ENCODE data around the gene TMEM88.

Gene TMEM88

DNA sequence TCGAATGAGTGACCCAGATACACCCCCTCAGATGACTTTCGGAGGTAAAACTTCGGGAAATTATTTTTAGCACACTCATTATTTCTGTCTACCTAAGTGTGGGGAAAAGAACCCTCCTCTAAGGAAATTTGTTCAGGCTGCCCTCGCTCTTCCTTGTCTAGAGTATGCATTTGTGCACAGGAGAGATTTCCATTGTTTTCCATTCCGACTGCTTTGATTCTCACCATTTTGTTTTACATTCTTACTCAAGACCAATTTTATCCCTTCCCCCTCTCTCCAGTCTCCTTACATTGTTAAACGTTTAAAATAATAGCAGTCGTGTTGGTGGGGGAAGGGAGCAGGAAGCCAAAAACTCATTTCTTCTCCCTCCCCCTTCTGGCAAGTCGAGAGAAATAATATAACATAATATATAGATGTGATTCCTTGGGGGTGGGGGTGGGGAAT, 32.2 kb downstream of the TMEM88 start:
- peak; percentile 80 for DNase-seq

DNA sequence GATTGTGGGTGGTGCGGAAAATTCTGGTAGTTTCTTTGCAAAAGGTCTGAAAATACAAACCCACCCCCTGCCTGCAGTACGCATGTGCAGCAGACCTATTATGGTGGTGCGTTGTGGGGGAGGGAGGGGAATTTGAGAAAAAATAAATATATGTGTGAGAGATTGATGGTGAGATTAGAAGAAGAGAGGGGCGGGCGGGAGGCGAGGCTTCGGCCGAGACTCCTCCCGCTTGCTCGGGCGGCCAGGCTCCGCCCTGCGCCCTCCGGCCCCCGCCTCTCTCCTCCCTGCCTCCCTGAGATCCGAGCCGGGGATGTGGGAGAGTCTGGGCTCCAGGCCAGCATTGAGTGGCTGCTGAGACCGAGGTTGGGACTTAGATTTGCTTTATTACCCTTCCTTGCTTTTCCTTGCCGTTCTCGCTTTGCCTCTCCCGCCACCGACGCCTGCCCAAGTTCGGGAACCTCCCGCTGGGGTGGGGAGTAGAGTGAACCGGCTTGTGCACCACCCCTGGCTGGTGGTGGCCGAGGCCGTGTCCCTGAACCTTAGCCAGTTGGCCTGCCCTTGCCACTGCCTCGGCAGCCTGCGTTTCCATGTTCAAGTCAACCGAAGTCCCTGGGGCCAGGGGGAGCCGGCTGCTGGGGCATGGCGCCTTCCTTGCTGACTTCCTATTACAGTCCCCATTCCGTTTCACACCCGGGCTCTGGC, 32.8 kb downstream of the TMEM88 start:
- DNase-seq: peak; percentile 80

GRCh38 chr17:7888184-7888920, 33.5 kb downstream of the TMEM88 start, which contains the start of gene CHD3:
Gene CHD3 (plus strand): TSS chr17:7888789. CDS start chr17:7889001, 212 bp downstream.
- DNase-seq: no peak

DNA sequence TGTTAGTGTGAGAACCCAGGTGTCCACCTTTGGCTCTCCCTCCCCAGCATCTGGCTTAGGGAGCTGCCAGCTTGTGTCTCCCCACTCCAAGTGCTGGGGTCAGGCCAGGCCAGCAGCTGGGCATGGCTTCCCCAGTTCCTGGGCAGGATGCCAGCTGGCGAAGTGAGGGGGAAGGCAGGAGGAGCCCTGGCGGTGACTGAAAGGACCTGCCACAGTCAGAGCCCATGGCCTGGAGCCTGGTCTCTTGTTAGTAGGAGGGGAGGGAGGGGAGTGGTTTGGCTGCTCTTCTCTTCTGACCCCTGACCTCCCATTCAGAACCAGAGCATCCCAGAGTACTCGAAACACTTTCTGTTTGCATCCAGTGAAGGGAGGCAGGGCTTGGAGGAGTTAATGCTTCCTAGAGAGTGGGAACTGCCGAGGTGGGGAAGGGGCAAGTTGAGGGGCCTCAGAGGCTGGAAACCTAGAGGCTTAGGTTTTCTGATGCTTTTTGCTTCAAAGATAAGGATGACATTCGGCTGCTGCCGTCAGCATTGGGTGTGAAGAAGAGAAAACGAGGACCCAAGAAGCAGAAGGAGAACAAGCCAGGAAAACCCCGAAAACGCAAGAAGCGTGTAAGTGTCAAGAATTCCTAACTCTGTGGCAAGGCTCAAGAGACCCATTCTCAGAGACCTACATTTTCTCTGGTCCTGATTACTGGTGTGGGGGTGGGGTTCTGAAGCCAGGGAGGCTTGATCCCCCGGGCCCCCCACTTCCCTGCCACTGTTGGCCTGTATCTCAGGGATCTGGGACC, 34.5 kb downstream of the TMEM88 start:
- no peak for DNase-seq

DNA sequence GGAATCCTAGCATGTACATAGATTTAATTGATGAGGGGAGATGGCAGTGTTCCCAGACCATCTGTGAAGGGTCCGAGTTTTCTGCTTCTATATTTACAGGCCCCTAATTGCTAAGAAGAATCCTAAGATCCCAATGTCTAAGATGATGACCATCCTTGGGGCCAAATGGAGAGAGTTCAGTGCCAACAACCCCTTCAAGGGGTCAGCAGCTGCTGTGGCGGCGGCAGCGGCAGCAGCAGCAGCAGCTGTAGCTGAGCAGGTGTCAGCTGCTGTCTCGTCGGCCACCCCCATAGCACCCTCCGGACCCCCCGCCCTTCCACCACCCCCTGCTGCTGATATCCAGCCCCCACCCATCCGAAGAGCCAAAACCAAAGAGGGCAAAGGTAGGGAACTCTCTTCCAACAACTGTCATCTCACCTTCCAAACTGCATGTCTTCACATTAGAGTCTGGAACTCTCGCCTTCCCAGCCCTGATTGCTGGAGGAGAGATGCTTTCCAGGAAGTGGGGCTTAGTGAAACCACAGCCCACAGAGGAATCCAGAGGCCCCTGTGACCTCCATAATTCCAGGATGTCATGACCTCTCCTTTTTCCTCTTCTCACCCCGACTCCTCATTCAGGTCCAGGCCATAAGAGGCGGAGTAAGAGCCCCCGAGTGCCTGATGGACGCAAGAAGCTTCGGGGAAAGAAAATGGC, 38.5 kb downstream of the TMEM88 start:
- DNase-seq: no peak

DNA sequence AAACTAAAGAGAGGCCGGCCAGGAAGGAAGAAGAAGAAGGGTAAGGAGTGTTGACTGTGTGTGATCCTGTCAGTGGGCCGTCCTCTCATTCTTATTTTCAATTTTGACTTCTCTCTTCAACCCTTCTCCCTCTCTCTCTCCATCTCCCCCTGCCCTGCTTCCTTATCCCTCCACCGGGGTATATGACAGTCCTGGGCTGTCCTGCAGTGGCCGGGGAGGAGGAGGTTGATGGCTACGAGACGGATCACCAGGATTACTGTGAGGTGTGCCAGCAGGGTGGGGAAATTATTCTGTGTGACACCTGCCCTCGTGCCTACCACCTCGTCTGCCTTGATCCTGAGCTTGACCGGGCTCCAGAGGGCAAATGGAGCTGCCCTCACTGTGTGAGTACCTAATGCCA, 39.4 kb downstream of the TMEM88 start:
- no peak for DNase-seq

DNA sequence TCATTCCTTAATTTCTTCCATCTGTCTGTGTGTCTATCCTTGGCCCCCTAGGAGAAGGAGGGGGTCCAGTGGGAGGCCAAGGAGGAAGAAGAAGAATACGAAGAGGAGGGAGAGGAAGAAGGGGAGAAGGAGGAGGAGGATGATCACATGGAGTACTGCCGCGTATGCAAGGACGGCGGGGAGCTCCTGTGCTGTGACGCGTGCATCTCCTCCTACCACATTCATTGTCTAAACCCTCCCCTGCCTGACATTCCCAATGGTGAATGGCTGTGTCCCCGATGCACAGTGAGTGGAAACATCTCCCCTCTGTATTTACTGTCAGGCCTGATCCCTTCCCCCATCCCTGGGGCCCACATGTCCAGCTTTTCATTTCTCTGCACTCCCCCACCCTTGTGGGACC, 40.0 kb downstream of the TMEM88 start:
- DNase-seq: no peak

DNA sequence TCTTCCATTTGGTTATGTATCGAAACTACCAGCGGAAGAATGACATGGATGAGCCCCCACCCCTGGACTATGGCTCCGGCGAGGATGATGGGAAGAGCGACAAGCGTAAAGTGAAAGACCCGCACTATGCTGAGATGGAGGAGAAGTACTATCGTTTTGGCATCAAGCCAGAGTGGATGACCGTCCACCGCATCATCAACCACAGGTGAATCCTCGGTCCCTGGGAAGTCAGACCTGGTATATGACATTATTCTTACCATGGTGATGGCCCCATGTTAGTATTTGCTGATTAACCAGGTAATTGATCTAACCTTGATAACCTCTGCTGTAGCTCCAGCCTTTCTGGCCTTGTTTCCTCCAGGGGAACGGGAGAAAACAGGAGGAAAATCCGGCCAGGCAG, 42.2 kb downstream of the TMEM88 start:
- no peak for DNase-seq

DNA sequence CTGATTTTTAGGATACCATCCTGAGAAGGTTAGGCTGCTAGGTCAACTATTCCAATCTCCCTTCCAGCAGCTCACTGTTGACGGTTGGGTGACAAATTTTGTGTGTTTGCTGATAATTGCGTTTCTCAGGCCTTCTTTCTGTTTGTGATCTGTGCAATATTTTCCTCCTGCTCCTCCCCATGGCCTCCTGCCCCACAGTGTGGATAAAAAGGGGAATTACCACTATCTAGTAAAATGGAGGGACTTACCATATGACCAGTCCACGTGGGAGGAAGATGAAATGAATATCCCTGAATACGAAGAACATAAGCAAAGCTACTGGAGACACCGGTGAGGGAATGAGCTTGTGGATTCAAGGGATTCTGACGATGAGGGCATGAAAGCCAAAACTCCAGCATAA, 42.9 kb downstream of the TMEM88 start:
- no peak for DNase-seq

DNA sequence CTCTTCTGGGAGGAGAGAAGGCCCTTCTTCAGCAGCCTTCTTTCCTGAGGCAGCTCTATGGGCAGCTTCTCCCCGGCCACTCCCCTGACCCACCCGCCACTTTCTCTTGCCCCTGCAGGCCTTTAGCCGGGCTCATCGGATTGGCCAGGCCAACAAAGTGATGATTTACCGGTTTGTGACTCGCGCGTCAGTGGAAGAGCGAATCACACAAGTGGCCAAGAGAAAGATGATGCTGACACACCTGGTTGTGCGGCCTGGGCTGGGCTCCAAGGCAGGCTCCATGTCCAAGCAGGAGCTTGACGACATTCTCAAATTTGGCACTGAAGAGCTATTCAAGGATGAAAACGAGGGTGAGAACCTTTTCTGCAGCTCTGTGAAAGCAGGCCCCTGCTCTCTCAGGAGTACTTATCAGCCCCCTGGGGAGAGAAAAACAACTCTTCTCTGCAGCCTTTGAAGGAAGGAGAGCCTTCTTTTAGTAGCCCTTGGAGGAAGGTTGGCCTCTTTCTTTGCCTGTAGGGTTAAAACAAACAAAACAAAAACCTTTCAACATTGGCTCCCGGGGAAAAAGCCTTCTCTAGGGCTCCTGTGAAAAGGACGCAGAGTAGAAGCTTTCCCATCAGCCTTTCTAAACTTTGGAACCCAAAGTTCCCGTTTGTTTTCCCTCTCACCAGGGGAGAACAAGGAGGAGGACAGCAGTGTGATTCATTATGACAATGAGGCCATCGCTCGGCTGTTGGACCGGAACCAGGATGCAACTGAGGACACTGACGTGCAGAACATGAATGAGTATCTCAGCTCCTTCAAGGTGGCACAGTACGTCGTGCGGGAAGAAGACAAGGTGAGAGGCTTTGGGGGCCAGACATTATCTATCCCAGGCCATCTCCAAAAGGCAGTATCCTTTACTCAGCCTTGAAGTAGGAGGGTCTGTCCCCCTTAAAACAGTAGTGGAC, 48.6 kb downstream of the TMEM88 start:
- no peak for DNase-seq

All from NCI-H1417 treated with DMSO at 0.1 percent for 48 hours (cell line).